Keratinocyte (primary cell): ENCODE data around the gene FBLN5. TPM values are rescaled to one million over a fixed set of nuclear protein-coding genes. Genes with fewer than 3 reads are reported as not detected.

Experiments used
- DNase-seq: peaks from one replicate; pipeline ENCODE4 v3.0.0-alpha.2; 2011; ENCODE audit warnings: low read depth, missing footprints, low spot score
- FAIRE-seq: peaks from 2 replicates; lab custom pipeline; 2011; peaks lifted over from hg19 to GRCh38; lab: Jason Lieb, UNC
- H2AFZ ChIP-seq: 2 replicates; pipeline ENCODE4 v1.6.0; 2012; ENCODE audit warnings: low read length, control low read depth, inconsistent platforms; ENCODE audit not compliant: control insufficient read depth
- H3K27ac ChIP-seq: 2 replicates; pipeline ENCODE4 v1.5.1; 2011; ENCODE audit warnings: low read length; ENCODE audit not compliant: control insufficient read depth, insufficient read depth
- H3K27me3 ChIP-seq: 3 replicates; pipeline ENCODE4 v1.6.0; 2011; ENCODE audit warnings: low read length; ENCODE audit not compliant: control insufficient read depth, insufficient read depth; ENCODE audit errors: extremely low read depth
- H3K36me3 ChIP-seq, 2 experiments: 2 replicates in 1 of 2; 3 replicates in 1 of 2; pipeline ENCODE4 v1.5.1; 2011; ENCODE audit warnings: low read length in 2 of 2, mild to moderate bottlenecking in 1 of 2; ENCODE audit not compliant: control insufficient read depth in 2 of 2, insufficient read depth in 2 of 2; ENCODE audit errors: extremely low read depth in 1 of 2
- H3K4me1 ChIP-seq: 3 replicates; pipeline ENCODE4 v1.5.1; 2011; ENCODE audit warnings: low read length; ENCODE audit not compliant: control insufficient read depth, insufficient read depth; ENCODE audit errors: extremely low read depth
- H3K4me2 ChIP-seq: 3 replicates; pipeline ENCODE4 v1.6.0; 2011; ENCODE audit warnings: low read depth, low read length; ENCODE audit not compliant: control insufficient read depth, insufficient read depth; ENCODE audit errors: extremely low read depth
- H3K4me3 ChIP-seq, 3 experiments: fragments of 200-600 bp in 1 of 3; sonication (generic) in 1 of 3; 2 replicates in 2 of 3; 3 replicates in 1 of 3; pipeline ENCODE4 v1.5.1; 2011 to 2016; ENCODE audit warnings: low read length in 3 of 3, mild to moderate bottlenecking in 3 of 3, control low read depth in 2 of 3, inconsistent platforms in 1 of 3, low read depth in 1 of 3, mixed read lengths in 1 of 3, mixed run types in 1 of 3, moderate library complexity in 1 of 3; ENCODE audit not compliant: control insufficient read depth in 2 of 3, insufficient read depth in 2 of 3; ENCODE audit errors: extremely low read depth in 1 of 3
- H3K79me2 ChIP-seq: 2 replicates; pipeline ENCODE4 v1.6.0; 2012; ENCODE audit warnings: low read length; ENCODE audit not compliant: control insufficient read depth, insufficient read depth
- H3K9ac ChIP-seq: 3 replicates; pipeline ENCODE4 v1.6.0; 2011; ENCODE audit warnings: low read length; ENCODE audit not compliant: control insufficient read depth, insufficient read depth; ENCODE audit errors: extremely low read depth
- H3K9me1 ChIP-seq: 3 replicates; pipeline ENCODE4 v1.6.0; 2011; ENCODE audit warnings: low read length; ENCODE audit not compliant: control insufficient read depth, insufficient read depth; ENCODE audit errors: extremely low read depth
- H3K9me3 ChIP-seq: 2 replicates; pipeline ENCODE4 v1.5.1; 2012; ENCODE audit warnings: low read depth, low read length; ENCODE audit not compliant: control insufficient read depth
- H4K20me1 ChIP-seq: 3 replicates; pipeline ENCODE4 v1.6.0; 2011; ENCODE audit warnings: low read length; ENCODE audit not compliant: control insufficient read depth, insufficient read depth; ENCODE audit errors: extremely low read depth
- EZH2 ChIP-seq: IDR thresholded peaks from one replicate; pipeline ENCODE4 v1.6.1; 2012; ENCODE audit warnings: inconsistent platforms, mild to moderate bottlenecking, low read length, moderate library complexity
- dilution Hi-C: fragments of 300-500 bp; cut with MboI; formaldehyde crosslinking; loops from one replicate; pipeline ENCODE4 v1.7.0; 2020; ENCODE audit warnings: low sequenced_read_pairs; ENCODE audit not compliant: extremely low pct_ligation_motif_present
- polyA plus RNA-seq, 5 experiments: library from polyadenylated mRNA; depleted of rRNA in 3 of 5; stranded (reverse) in 3 of 5; stranded (forward) in 1 of 5; unstranded in 1 of 5; fragments of >200 nt; gene quantifications; 1 replicate in 1 of 5; 2 replicates in 3 of 5; 3 replicates in 1 of 5; pipeline versions ENCODE4 v1.2.1 to v1.2.3, GENCODE V29; 2011 to 2012; ENCODE audit warnings: missing spikeins in 2 of 5, low read depth in 1 of 5, low replicate concordance in 1 of 5
- TF ChIP-seq, protein P1 (sequence below), 3 experiments: IDR thresholded peaks in 1 of 3; conservative IDR thresholded peaks in 1 of 3; optimal IDR thresholded peaks in 1 of 3; 2 replicates in 2 of 3; 3 replicates in 1 of 3; pipeline versions ENCODE3 to v1.5.1; 2011; ENCODE audit warnings: low read length in 3 of 3, mild to moderate bottlenecking in 3 of 3, moderate library complexity in 2 of 3, control low read depth in 1 of 3, inconsistent platforms in 1 of 3; ENCODE audit not compliant: insufficient read depth in 2 of 3; ENCODE audit errors: extremely low read depth in 1 of 3

The FBLN5 gene
- polyA plus RNA-seq, 1 donor (not counting 4 experiments of a cell fraction or from before 2014, with no cell fraction given): 0.10 TPM

DNA sequence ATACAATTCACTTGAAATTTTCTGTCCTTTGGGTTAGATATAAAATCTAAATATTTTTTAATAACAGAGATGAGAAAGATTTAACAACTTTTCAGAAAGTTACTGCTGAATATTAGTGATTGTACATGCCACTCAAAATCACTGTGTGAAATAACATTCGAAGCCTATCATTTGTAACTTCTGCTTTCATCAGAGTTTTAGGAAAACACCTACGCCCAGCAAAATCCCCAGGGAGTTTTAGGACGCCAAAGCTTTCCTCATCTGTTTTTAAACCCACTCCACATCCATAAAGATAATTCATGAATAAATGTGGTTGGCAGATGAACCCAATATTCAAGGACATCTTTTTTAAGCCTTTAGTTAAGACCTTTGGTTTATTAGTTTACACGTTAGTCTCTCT, 104.1 kb downstream of the FBLN5 start:
- dilution Hi-C loops: no loop called here
- no peaks in the 10 kb centered on the region for H3K79me2 ChIP-seq
- no peak overlapping the region for H2AFZ ChIP-seq
- no peak overlapping the region for H3K4me2 ChIP-seq
- TF ChIP-seq, protein P1, sequence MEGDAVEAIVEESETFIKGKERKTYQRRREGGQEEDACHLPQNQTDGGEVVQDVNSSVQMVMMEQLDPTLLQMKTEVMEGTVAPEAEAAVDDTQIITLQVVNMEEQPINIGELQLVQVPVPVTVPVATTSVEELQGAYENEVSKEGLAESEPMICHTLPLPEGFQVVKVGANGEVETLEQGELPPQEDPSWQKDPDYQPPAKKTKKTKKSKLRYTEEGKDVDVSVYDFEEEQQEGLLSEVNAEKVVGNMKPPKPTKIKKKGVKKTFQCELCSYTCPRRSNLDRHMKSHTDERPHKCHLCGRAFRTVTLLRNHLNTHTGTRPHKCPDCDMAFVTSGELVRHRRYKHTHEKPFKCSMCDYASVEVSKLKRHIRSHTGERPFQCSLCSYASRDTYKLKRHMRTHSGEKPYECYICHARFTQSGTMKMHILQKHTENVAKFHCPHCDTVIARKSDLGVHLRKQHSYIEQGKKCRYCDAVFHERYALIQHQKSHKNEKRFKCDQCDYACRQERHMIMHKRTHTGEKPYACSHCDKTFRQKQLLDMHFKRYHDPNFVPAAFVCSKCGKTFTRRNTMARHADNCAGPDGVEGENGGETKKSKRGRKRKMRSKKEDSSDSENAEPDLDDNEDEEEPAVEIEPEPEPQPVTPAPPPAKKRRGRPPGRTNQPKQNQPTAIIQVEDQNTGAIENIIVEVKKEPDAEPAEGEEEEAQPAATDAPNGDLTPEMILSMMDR (optimal IDR thresholded peaks at IDR 0.05 in 1 of 3, IDR thresholded peaks at IDR 0.05 in 1 of 3, conservative IDR thresholded peaks at IDR 0.05 in 1 of 3; ENCODE audit: extremely low read depth in 1 of 3, insufficient read depth in 2 of 3, low read length in 3 of 3): no peak
- H3K9me3 ChIP-seq: no peaks in the 10 kb centered on the region
- H3K36me3 ChIP-seq: no peaks in the 10 kb centered on the region
- no peak for FAIRE-seq
- H4K20me1 ChIP-seq: no peaks in the 10 kb centered on the region
- H3K9ac ChIP-seq: no peak overlapping the region
- no peak for DNase-seq
- H3K4me3 ChIP-seq: no peak overlapping the region
- H3K9me1 ChIP-seq: no peaks in the 10 kb centered on the region
- no peak overlapping the region for H3K27ac ChIP-seq
- no peaks in the 10 kb centered on the region for H3K4me1 ChIP-seq
- H3K27me3 ChIP-seq: no peaks in the 10 kb centered on the region

DNA sequence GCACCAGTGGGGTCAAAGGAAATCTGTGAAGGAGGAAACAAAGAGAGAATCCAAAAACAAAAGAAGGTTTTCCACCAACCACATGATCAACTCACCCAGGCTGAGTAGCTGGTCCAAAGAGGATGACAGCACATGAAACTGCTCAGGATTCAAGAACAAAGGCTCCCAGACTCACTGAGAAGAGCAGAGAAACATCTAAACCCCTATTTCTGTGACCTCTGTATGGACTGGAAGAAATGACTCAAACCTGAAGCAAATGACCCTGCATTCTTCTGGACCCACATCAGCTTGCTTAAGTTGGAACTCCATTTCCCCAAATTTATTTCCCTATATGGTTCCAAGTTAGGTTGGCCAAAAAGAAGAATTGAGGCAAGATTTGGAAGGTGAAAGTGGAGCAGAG, 106.4 kb downstream of the FBLN5 start:
- no peak overlapping the region for H3K4me3 ChIP-seq
- no peaks in the 10 kb centered on the region for H3K9me1 ChIP-seq
- no peaks in the 10 kb centered on the region for H3K9me3 ChIP-seq
- TF ChIP-seq, protein P1 (optimal IDR thresholded peaks at IDR 0.05 in 1 of 3, IDR thresholded peaks at IDR 0.05 in 1 of 3, conservative IDR thresholded peaks at IDR 0.05 in 1 of 3; ENCODE audit: extremely low read depth in 1 of 3, insufficient read depth in 2 of 3, low read length in 3 of 3): no peak
- TF ChIP-seq EZH2: no peak
- no peaks in the 10 kb centered on the region for H3K27me3 ChIP-seq
- no peak overlapping the region for H3K9ac ChIP-seq
- H3K27ac ChIP-seq: no peak overlapping the region
- no peak overlapping the region for H3K4me2 ChIP-seq
- dilution Hi-C loops: no loop called here
- H3K4me1 ChIP-seq: no peaks in the 10 kb centered on the region
- no peak for DNase-seq
- no peak for FAIRE-seq
- H3K36me3 ChIP-seq: no peaks in the 10 kb centered on the region
- no peaks in the 10 kb centered on the region for H4K20me1 ChIP-seq
- H3K79me2 ChIP-seq: no peaks in the 10 kb centered on the region
- no peak overlapping the region for H2AFZ ChIP-seq
